GM12801 (cell line): ENCODE data around the gene TNIP2.

Source experiments
- TF ChIP-seq, protein P1 (sequence below): IDR thresholded peaks from one replicate; pipeline ENCODE4 v1.5.1; 2011; ENCODE audit warnings: control low read depth; ENCODE audit not compliant: insufficient read length; ENCODE audit errors: extremely low read depth

Gene TNIP2

DNA sequence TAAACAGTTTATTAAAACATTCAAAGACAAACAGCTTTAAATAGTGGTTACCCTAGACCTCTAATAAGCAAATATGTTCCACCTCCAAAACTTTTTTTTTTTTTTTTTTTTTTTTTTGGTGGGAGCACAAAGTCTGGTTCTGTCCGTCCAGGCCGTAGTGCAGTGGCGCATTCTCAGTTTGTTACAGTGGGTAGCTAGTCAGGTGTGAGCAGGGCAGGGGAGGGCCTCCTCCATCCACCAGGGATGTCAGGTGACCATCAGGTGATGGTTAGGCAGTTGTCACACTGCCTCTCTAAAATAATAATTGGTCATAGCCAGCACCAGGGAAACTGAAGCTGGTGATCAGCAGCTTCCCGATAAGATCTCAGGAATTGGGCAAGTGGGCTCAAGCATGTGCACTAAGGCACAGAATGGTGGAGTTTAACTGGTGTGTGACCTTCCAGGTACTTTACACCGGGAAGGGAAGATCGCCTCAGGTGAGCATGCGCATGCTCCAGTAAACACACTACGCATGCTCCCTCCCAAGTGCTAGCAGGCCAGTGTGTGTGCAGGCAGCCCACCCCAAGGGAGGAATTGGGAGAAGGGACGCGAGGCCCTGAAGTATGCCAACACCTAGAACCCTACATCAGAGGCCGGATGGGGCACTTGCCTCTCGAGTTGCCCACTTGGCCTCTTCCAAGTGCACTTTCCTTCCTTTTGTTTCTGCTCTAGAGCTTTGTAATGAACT, 27.2 kb downstream of the TNIP2 start:
- TF ChIP-seq, protein P1, sequence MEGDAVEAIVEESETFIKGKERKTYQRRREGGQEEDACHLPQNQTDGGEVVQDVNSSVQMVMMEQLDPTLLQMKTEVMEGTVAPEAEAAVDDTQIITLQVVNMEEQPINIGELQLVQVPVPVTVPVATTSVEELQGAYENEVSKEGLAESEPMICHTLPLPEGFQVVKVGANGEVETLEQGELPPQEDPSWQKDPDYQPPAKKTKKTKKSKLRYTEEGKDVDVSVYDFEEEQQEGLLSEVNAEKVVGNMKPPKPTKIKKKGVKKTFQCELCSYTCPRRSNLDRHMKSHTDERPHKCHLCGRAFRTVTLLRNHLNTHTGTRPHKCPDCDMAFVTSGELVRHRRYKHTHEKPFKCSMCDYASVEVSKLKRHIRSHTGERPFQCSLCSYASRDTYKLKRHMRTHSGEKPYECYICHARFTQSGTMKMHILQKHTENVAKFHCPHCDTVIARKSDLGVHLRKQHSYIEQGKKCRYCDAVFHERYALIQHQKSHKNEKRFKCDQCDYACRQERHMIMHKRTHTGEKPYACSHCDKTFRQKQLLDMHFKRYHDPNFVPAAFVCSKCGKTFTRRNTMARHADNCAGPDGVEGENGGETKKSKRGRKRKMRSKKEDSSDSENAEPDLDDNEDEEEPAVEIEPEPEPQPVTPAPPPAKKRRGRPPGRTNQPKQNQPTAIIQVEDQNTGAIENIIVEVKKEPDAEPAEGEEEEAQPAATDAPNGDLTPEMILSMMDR = no peak

DNA sequence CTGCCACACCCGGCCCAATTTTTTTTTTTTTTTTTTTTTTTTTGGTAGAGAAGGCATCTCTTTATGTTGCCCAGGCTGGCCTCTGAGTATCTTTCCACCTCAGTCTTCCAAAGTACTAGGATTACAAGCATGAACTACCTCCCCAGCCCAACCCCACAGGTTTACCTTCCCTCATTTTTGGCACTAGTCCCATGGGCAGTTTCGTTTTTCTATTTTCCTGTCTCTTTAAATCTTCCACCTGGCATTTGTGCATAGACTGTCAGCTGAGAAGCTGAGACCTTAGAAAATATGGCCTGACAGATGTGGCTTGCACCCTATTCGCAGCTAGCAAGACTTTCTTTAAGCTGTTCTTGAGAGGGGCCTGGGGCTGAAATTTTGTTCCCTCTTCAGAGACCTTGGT, 27.9 kb downstream of the TNIP2 start:
- TF ChIP-seq, protein P1 = no peak

DNA sequence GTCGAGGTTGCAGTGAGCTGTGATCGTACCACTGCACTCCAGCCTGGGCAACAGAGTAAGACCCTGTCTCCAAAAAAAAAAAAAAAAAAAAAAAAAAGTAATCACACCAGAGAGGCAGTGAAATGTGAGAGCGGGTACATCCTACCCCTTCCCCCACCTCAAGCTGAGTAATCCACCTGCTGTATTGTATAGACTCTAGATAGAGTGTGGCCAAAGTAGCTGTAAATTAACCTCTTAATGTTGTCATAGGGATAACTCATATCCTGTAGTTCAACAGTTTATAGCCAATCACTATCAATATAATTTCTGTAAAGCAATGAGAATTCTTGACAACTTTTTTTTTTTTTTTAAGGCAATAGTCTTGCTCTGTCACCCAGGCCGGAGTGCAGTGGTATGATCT, 30.8 kb downstream of the TNIP2 start:
- TF ChIP-seq, protein P1 = no peak

DNA sequence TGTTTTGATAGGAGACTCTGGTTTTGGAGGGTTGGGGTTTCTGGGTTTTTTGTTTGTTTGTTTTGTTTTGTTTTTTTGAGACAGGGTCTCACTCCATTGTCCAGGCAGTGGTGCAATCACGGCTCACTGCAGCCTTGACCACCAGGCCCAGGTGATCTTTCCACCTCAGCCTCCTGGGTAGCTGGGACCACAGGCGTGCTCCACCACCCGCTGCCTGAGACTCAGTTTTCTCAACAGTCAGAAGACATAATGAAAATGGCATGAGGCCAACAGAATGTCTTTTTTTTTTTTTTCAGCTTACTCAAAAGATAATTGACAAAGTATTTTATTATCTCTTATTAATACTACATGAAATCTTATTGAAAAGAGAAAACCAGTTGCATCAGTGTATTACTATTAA, 32.4 kb downstream of the TNIP2 start:
- TF ChIP-seq, protein P1 = no peak

DNA sequence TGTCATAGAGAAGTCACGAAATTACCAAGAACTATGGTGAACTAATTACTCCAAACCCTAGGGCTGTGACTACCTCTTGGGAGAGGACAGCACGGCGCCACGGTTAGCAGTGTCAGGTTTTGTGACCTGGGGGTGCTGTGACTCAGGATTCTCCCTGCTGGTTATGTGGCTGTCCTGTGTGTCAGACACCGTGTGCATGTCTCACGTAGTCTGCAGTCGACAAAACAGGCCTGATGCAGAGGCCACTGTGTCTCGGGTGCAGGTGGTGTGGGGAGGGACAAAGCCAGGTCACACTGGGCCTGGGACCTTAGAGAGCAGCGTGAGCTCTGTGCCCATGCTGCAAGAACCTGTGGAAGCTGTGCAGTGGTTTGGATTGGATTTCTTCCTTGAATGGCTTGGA, 34.1 kb downstream of the TNIP2 start:
- TF ChIP-seq, protein P1 = no peak

DNA sequence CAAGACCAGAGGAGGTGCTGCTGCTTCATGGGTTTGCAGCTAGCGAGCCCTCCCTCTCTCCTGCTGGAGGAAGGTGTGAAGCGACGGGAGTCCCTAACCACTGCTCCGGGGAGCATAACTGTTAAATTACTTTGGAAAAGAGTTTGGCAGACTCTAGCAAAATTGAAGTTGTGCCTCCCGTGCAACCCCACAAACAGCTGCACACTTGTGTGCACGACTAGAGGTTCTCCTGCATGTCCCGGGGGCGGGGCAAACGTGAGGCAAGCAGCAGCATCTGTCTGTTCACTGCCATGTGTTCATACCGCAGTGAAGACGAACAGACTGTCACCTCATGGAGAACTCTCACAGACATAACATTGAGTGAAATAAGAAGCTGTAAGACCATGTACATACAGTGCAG, 34.5 kb downstream of the TNIP2 start:
- TF ChIP-seq, protein P1 = no peak

DNA sequence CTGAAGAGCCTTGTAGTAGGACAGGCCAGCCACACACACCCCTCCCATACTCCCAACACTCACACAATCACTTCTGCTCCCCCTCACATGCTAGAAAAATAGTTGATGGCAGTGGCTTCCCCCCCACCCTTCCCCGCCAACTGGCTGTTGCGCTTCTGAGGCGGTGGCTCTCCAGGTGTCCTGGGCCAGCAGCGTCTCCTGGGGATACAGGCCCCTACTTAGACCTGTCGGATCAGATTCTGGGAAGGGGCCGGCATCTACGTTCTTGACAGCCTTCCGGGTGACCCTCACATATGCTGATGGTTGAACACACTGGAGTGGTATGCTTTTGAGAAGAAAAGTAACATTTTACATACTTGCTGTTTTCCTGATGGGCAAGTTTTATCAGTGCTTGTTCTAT, 39.9 kb downstream of the TNIP2 start:
- TF ChIP-seq, protein P1 = no peak

DNA sequence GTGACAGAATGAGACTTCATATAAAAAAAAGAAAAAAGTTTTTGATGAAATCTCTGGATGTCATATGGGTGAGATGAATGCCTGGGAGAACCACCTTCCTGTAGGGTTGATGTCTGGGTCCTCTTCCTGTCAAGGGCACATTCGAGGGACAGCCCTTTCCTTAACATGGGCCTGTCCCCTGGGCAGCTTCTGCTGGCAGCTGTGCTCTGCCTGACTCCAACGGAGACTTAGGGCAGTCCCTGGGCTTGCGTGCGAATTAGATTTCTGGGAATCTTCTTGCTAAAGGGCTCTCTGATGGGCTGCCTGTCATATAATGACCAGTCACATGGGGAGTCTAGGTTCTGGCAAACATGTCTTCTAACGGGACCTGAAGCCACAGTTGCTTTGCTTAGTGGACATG, 40.7 kb downstream of the TNIP2 start:
- TF ChIP-seq, protein P1 = no peak
